Liver (tissue), 9 donors: ENCODE results near the gene GREB1. TPM values are rescaled to one million over a fixed set of nuclear protein-coding genes. Genes with fewer than 3 reads are reported as not detected.

Experiments
- DNase-seq: peaks from one replicate; pipeline ENCODE4 v3.0.0-alpha.2; 2017; ENCODE audit warnings: low spot score
- H3K27ac ChIP-seq, 2 donors: one replicate each; pipeline ENCODE4 v1.7.0; 2013; ENCODE audit warnings: inconsistent platforms in 2 of 2, low read length in 2 of 2, control low read depth in 1 of 2, low read depth in 1 of 2, mild to moderate bottlenecking in 1 of 2
- H3K27me3 ChIP-seq, 4 donors: one replicate each; pipeline versions ENCODE4 v1.6.1 to v1.7.0; 2013; ENCODE audit warnings: low read length in 3 of 4, inconsistent platforms in 1 of 4, mild to moderate bottlenecking in 1 of 4, moderate library complexity in 1 of 4; ENCODE audit not compliant: control insufficient read depth in 4 of 4, insufficient read depth in 4 of 4
- H3K36me3 ChIP-seq, 4 donors: one replicate each; pipeline versions ENCODE4 v1.6.1 to v1.7.0; 2013; ENCODE audit warnings: low read length in 3 of 4, mild to moderate bottlenecking in 3 of 4, low read depth in 1 of 4, moderate library complexity in 1 of 4; ENCODE audit not compliant: control insufficient read depth in 4 of 4, insufficient read depth in 3 of 4
- H3K4me1 ChIP-seq, 4 donors: one replicate each; pipeline versions ENCODE4 v1.6.1 to v1.7.0; 2013; ENCODE audit warnings: low read length in 3 of 4, mild to moderate bottlenecking in 3 of 4, moderate library complexity in 1 of 4; ENCODE audit not compliant: control insufficient read depth in 4 of 4, insufficient read depth in 4 of 4
- H3K4me3 ChIP-seq, 3 donors: one replicate each; pipeline versions ENCODE4 v1.6.1 to v1.7.0; 2013; ENCODE audit warnings: low read length in 3 of 3, control low read depth in 1 of 3, low read depth in 1 of 3, mild to moderate bottlenecking in 1 of 3
- H3K9ac ChIP-seq, 2 donors: one replicate each; pipeline ENCODE4 v1.7.0; 2013; ENCODE audit warnings: low read length in 2 of 2, mild to moderate bottlenecking in 2 of 2, moderate library complexity in 2 of 2, control low read depth in 1 of 2, low read depth in 1 of 2
- H3K9me3 ChIP-seq, 4 donors: one replicate each; pipeline versions ENCODE4 v1.6.1 to v1.7.0; 2013; ENCODE audit warnings: low read length in 3 of 4; ENCODE audit not compliant: control insufficient read depth in 4 of 4
- EGR1 ChIP-seq, 2 donors: IDR thresholded peaks; 2 replicates each; pipeline ENCODE4 v1.6.1; 2016 to 2018; ENCODE audit warnings: antibody characterized with exemption in 2 of 2, low read depth in 2 of 2
- FOXA1 ChIP-seq: IDR thresholded peaks from 2 replicates; pipeline ENCODE4 v1.6.1; 2016; ENCODE audit warnings: antibody characterized with exemption
- FOXA2 ChIP-seq: IDR thresholded peaks from 2 replicates; pipeline ENCODE4 v1.6.1; 2016; ENCODE audit warnings: antibody characterized with exemption
- GABPA ChIP-seq, 2 donors: IDR thresholded peaks in 1 of 2; conservative IDR thresholded peaks in 1 of 2; 2 replicates each; pipeline ENCODE4 v1.6.1; 2016; ENCODE audit warnings: antibody characterized with exemption in 2 of 2, mild to moderate bottlenecking in 1 of 2, moderate library complexity in 1 of 2
- HNF4A ChIP-seq, 2 donors: conservative IDR thresholded peaks; 2 replicates each; pipeline ENCODE4 v1.6.1; 2016; ENCODE audit warnings: antibody characterized with exemption in 2 of 2, mild to moderate bottlenecking in 2 of 2
- HNF4G ChIP-seq: IDR thresholded peaks from 2 replicates; pipeline ENCODE4 v1.6.1; 2016; ENCODE audit warnings: antibody characterized with exemption
- JUND ChIP-seq, 2 donors: IDR thresholded peaks; 2 replicates each; pipeline ENCODE4 v1.6.1; 2016; ENCODE audit warnings: antibody characterized with exemption in 2 of 2
- NR2F2 ChIP-seq: IDR thresholded peaks from 2 replicates; pipeline ENCODE4 v1.6.1; 2016; ENCODE audit warnings: antibody characterized with exemption
- RAD21 ChIP-seq, 2 donors: IDR thresholded peaks; 2 replicates each; pipeline ENCODE4 v1.6.1; 2016; ENCODE audit warnings: antibody characterized with exemption in 2 of 2, mild to moderate bottlenecking in 2 of 2
- RXRA ChIP-seq, 2 donors: IDR thresholded peaks; 2 replicates each; pipeline ENCODE4 v1.6.1; 2017 to 2018; ENCODE audit warnings: antibody characterized with exemption in 2 of 2, mild to moderate bottlenecking in 1 of 2
- SP1 ChIP-seq: IDR thresholded peaks from 2 replicates; pipeline ENCODE4 v1.6.1; 2018; ENCODE audit warnings: antibody characterized with exemption, mild to moderate bottlenecking
- TAF1 ChIP-seq: conservative IDR thresholded peaks from 2 replicates; pipeline ENCODE4 v1.6.1; 2016; ENCODE audit warnings: antibody characterized with exemption, mild to moderate bottlenecking
- YY1 ChIP-seq: IDR thresholded peaks from 2 replicates; pipeline ENCODE4 v1.6.1; 2016; ENCODE audit warnings: antibody characterized with exemption, mild to moderate bottlenecking
- WGBS: extraction: QIAGEN DNeasy Blood & Tissue Kit; methylation state at CpG from one replicate; pipeline ENCODE4 v1.1.7; 2013; 5-methylcytosine and 5-hydroxymethylcytosine counted together
- polyA plus RNA-seq, 2 donors: library from polyadenylated mRNA; stranded (reverse) in 1 of 2; unstranded in 1 of 2; fragments of 200-250 nt in 1 of 2; fragments of >200 nt in 1 of 2; fragmentation: Nextera tagmentation in 1 of 2; extraction: Ambion mirVana in 1 of 2; gene quantifications; one replicate each; pipeline versions ENCODE4 v1.2.1 to v1.2.3, GENCODE V29; 2013 to 2015
- total RNA-seq, 2 donors: library from RNA; depleted of rRNA; stranded (reverse); fragments of >200 nt; gene quantifications; one replicate each; pipeline ENCODE4 v1.2.3, GENCODE V29; 2014
- TF ChIP-seq, protein P1 (sequence below): IDR thresholded peaks from 2 replicates; pipeline ENCODE4 v1.6.1; 2016; ENCODE audit warnings: antibody characterized with exemption
- TF ChIP-seq, protein P2 (sequence below): IDR thresholded peaks from 2 replicates; pipeline ENCODE4 v1.6.1; 2016; ENCODE audit warnings: antibody characterized with exemption
- TF ChIP-seq, protein P3 (sequence below): fragments of 150-350 bp; IDR thresholded peaks from 2 replicates; pipeline ENCODE4 v1.5.1; 2017; ENCODE audit warnings: improper control_type of control experiment, low read depth, low read length; ENCODE audit not compliant: missing input control
- TF ChIP-seq, protein P4 (sequence below): IDR thresholded peaks from 2 replicates; pipeline ENCODE4 v1.6.1; 2016; ENCODE audit warnings: antibody characterized with exemption, mild to moderate bottlenecking
- TF ChIP-seq, protein P5 (sequence below): IDR thresholded peaks from 2 replicates; pipeline ENCODE4 v1.6.1; 2016; ENCODE audit warnings: antibody characterized with exemption
- donor health status: healthy.
- donor health status: healthy.
- donor health status: healthy.
- donor health status: healthy.
- donor health status: healthy.

The GREB1 gene
- total and polyA plus RNA-seq, 4 donors, result 1.0 to 6.3 (median 3.6) TPM

DNA sequence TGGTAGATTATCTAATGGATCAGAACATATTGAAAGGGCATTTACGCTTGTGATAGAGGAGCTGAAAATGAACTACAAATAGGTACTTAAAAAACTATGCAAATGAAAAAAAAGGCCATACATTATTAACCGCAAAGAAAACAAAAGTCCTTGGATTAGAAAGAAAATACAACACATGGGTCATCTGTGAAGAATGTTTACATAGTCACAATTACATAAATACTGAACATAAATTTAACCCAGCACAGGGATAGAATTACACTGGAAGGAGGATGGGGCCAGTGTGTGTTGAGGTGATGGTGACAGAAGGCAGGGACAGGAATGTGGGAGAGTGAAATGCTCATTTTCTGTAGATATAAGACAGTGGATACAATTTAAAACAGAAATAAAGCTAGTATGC is 129.6 kb downstream of the GREB1 start (continued):
- TF ChIP-seq, protein P1, sequence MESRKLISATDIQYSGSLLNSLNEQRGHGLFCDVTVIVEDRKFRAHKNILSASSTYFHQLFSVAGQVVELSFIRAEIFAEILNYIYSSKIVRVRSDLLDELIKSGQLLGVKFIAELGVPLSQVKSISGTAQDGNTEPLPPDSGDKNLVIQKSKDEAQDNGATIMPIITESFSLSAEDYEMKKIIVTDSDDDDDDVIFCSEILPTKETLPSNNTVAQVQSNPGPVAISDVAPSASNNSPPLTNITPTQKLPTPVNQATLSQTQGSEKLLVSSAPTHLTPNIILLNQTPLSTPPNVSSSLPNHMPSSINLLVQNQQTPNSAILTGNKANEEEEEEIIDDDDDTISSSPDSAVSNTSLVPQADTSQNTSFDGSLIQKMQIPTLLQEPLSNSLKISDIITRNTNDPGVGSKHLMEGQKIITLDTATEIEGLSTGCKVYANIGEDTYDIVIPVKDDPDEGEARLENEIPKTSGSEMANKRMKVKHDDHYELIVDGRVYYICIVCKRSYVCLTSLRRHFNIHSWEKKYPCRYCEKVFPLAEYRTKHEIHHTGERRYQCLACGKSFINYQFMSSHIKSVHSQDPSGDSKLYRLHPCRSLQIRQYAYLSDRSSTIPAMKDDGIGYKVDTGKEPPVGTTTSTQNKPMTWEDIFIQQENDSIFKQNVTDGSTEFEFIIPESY, result no peak
- TF ChIP-seq RXRA (IDR thresholded peaks at IDR 0.05) (no peak), EGR1 (IDR thresholded peaks at IDR 0.05; ENCODE audit: low read depth in 2 of 2) (no peak)

DNA sequence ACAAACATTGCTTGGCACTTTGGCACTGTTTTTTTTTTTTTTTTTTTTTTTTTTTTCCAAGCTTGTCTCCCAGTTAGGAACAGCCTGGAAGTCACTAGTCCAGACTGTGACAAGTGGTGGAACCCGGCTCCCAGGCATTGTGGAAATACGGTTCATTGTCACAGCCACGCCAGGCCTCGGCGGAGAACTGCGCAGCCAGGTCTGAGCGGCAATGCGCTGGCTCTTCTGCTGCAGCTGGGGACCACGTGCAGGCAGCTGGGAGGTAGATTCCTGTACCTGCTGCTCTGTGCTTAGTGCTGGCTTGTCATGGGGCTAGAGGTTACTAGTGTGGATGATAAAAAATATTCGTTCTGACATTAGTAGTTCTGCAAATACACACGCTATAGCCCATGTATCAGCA is 131.2 kb downstream of the GREB1 start:
- WGBS, result 86% methylated on average over 11 of the region's 11 CpGs
- Histone ChIP-seq H3K36me3 (no peaks in the 10 kb centered on the region), H3K4me3 (no peak overlapping the region), H3K9ac (no peak overlapping the region), H3K27me3 (peaks cover 0 to 2% (median 0%) of the 10 kb centered on the region in 4 donors), H3K9me3 (peaks cover 0 to 3% (median 2%) of the 10 kb centered on the region in 4 donors), H3K4me1 (peaks cover 0 to 5% (median 3%) of the 10 kb centered on the region in 4 donors), H3K27ac (no peak overlapping the region)
- no peak for DNase-seq
- TF ChIP-seq, protein P2, sequence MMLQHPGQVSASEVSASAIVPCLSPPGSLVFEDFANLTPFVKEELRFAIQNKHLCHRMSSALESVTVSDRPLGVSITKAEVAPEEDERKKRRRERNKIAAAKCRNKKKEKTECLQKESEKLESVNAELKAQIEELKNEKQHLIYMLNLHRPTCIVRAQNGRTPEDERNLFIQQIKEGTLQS, result no peak
- TF ChIP-seq TAF1, result no peak

DNA sequence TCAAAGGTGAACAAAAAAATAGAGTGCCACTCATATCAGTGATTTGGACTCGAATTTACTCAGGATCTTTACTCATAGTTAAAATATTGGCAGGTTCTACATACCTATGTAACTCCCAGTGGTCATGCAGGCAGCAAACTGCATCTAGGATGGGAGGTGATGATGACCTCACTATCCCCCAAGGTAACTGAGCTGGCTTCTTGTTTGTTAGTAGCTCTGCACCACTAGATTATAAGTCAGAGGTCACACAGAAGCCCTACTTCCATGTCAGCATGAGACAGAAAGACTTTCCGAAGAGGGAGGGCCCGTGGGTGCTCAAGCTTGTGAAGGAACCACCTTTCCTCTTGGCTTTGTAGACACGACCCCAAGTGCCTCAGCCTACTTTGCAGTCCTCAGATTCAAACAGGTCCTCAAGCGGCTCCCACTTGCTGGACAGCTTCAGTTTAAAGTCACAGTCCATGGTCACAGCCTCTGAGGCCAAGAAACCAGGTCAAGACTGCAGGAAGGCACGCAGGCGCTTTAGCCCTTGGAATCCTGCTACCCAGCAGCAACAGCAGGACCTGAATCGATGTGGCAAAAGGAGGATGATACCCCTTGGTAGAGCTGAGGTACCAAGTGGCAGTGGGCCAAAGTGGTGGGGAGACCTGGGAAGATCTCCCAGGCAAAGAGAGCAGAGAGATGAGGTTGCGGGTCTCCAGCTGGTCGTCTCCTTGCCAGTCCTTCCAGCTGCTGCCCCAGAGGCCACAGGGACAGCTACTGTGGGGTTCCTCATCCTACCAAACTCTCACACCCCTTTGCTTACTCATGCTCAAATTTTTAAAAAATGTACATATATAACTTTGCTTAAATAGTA is 131.9 kb downstream of the GREB1 start:
- Histone ChIP-seq H3K9ac (no peak overlapping the region), H3K4me3 (no peak overlapping the region), H3K27ac (no peak overlapping the region), H3K27me3 (peaks cover 0 to 6% (median 0%) of the 10 kb centered on the region in 4 donors), H3K36me3 (no peaks in the 10 kb centered on the region), H3K4me1 (peaks cover 0 to 6% (median 4%) of the 10 kb centered on the region in 4 donors), H3K9me3 (peaks cover 0 to 3% (median 2%) of the 10 kb centered on the region in 4 donors)
- TF ChIP-seq, protein P1, result no peak
- TF ChIP-seq GABPA (IDR thresholded peaks at IDR 0.05 in 1 of 2, conservative IDR thresholded peaks at IDR 0.05 in 1 of 2), result no peak
- no peak for TF ChIP-seq FOXA2
- TF ChIP-seq YY1, result no peak
- no peak for TF ChIP-seq NR2F2
- no peak for TF ChIP-seq HNF4A (conservative IDR thresholded peaks at IDR 0.05)
- TF ChIP-seq, protein P3, sequence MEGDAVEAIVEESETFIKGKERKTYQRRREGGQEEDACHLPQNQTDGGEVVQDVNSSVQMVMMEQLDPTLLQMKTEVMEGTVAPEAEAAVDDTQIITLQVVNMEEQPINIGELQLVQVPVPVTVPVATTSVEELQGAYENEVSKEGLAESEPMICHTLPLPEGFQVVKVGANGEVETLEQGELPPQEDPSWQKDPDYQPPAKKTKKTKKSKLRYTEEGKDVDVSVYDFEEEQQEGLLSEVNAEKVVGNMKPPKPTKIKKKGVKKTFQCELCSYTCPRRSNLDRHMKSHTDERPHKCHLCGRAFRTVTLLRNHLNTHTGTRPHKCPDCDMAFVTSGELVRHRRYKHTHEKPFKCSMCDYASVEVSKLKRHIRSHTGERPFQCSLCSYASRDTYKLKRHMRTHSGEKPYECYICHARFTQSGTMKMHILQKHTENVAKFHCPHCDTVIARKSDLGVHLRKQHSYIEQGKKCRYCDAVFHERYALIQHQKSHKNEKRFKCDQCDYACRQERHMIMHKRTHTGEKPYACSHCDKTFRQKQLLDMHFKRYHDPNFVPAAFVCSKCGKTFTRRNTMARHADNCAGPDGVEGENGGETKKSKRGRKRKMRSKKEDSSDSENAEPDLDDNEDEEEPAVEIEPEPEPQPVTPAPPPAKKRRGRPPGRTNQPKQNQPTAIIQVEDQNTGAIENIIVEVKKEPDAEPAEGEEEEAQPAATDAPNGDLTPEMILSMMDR, result no peak
- no peak for TF ChIP-seq HNF4G
- TF ChIP-seq EGR1 (IDR thresholded peaks at IDR 0.05; ENCODE audit: low read depth in 2 of 2), result no peak
- no peak for TF ChIP-seq JUND (IDR thresholded peaks at IDR 0.05)
- TF ChIP-seq, protein P4, sequence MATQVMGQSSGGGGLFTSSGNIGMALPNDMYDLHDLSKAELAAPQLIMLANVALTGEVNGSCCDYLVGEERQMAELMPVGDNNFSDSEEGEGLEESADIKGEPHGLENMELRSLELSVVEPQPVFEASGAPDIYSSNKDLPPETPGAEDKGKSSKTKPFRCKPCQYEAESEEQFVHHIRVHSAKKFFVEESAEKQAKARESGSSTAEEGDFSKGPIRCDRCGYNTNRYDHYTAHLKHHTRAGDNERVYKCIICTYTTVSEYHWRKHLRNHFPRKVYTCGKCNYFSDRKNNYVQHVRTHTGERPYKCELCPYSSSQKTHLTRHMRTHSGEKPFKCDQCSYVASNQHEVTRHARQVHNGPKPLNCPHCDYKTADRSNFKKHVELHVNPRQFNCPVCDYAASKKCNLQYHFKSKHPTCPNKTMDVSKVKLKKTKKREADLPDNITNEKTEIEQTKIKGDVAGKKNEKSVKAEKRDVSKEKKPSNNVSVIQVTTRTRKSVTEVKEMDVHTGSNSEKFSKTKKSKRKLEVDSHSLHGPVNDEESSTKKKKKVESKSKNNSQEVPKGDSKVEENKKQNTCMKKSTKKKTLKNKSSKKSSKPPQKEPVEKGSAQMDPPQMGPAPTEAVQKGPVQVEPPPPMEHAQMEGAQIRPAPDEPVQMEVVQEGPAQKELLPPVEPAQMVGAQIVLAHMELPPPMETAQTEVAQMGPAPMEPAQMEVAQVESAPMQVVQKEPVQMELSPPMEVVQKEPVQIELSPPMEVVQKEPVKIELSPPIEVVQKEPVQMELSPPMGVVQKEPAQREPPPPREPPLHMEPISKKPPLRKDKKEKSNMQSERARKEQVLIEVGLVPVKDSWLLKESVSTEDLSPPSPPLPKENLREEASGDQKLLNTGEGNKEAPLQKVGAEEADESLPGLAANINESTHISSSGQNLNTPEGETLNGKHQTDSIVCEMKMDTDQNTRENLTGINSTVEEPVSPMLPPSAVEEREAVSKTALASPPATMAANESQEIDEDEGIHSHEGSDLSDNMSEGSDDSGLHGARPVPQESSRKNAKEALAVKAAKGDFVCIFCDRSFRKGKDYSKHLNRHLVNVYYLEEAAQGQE, result no peak
- TF ChIP-seq, protein P5, sequence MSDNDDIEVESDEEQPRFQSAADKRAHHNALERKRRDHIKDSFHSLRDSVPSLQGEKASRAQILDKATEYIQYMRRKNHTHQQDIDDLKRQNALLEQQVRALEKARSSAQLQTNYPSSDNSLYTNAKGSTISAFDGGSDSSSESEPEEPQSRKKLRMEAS, result no peak
- no peak for TF ChIP-seq FOXA1
- no peak for TF ChIP-seq SP1
- no peak for TF ChIP-seq RAD21 (IDR thresholded peaks at IDR 0.05)
- no peak for TF ChIP-seq TAF1
- no peak for TF ChIP-seq RXRA (IDR thresholded peaks at IDR 0.05)
- WGBS, result 78% methylated on average over 10 of the region's 10 CpGs
- DNase-seq, result no peak
